Femur (tissue), 1 donor: Measurements from ENCODE around the gene NAP1L2.
A peak's percentile ranks its signal among the peaks of the same experiment; 100 is the strongest.
"Not testable (repeated sequence)": the region's sequence is repeated elsewhere in the genome, so short reads cannot be mapped to it uniquely, and the experiment has no call there.

Experiments used
- DNase-seq: peaks from one replicate; pipeline ENCODE4 v3.0.0-alpha.2; 2017

The NAP1L2 gene, protein sequence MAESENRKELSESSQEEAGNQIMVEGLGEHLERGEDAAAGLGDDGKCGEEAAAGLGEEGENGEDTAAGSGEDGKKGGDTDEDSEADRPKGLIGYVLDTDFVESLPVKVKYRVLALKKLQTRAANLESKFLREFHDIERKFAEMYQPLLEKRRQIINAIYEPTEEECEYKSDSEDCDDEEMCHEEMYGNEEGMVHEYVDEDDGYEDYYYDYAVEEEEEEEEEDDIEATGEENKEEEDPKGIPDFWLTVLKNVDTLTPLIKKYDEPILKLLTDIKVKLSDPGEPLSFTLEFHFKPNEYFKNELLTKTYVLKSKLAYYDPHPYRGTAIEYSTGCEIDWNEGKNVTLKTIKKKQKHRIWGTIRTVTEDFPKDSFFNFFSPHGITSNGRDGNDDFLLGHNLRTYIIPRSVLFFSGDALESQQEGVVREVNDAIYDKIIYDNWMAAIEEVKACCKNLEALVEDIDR

DNA sequence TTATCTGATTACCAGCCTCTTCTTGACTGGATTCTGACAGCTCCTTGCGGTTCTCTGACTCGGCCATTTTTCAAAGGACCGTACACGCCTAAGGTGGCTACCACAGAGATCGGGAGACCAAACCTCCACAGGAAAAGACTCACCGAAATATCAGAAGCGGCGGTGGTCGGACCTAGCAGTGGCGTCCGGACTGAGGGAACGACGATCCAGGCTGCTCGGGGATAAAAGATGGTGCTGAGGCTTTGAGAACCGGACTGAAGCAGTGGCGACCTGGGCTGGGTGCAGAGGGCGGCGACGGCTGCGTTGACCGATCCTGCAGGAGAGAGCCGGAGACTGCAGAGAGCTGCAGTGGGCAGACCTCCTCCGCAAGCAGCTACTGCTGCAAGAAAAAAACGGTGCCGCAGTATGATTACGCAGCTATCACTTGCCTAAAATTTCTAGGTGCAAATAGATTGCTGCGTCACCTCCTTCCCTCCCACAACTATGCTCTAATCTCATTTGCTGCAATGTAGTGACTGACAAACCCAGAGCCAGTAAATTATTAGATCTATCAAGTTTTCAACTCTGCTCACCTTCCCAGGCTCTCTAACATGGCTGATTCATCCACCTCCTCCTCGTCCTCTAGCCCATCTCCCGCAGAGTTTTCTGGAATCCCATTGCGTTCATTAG lies at the start of gene NAP1L2:
Gene NAP1L2 (minus strand): TSS at position 426 of the 669 bp plus-strand sequence. CDS start 359 bp downstream, at position 67.
- DNase-seq, result peak; percentile 32

DNA sequence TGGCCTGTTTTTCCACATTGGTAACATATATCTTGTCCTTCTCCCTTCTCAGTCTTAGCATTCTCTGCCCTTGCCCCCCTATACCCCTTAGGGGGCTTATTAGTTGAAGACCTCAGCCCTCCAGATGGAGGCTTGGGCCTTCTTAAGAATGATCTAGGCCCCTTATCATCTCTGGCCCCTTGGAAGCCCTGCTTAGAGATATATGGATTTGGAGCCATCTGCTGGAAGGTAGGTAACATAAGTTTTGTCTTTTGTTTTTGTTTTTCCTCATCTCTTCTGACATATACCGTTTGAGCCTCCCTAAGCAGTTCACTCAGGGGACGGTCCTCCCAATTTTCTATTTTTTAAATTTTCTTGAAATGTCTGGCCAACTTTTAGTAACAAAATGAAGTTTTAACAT lies 48.3 kb upstream of the NAP1L2 start:
- no peak for DNase-seq

DNA sequence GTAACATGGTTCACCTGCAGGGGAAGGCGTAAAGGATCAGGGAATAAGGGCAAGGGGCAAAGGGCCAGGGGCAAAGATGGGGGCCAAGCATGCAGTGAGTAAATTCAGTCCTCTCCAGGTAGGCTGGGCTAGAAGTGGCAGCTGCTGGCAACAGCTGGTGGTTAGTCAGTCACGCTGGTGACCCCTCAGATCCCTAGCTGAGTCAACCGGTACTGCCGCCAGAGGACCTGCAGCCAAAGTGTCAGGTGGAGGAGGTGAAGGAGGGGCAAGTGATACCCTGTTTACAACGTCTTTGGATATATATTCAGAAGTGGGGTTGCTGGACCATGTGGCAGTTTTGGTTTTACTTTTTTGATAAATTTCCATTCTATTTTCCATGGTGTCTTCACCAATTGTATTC lies 24.6 kb upstream of the NAP1L2 start:
- no peak for DNase-seq

GRCh38 chrX:73217621-73218020 lies 3.0 kb upstream of the NAP1L2 start:
- no peak for DNase-seq

DNA sequence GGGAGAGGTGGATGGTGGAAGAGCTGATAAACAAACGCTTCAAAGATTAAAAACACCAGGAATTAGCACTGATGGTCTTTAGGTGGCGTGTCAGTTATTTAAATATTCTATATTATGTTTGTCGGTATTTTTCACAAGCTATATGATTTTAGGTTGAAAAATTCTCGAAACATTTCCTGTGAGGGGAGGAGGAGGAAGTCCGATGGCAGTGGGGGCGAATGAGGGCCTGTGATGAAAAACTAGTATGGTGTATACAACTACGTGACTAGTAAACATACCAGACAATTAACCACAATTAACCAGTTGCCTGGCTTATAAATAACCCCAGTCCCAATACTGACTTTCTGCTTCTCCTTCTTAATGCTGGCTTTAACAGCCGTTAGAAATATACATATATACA lies 595 bp upstream of the NAP1L2 start:
- DNase-seq, result no peak

DNA sequence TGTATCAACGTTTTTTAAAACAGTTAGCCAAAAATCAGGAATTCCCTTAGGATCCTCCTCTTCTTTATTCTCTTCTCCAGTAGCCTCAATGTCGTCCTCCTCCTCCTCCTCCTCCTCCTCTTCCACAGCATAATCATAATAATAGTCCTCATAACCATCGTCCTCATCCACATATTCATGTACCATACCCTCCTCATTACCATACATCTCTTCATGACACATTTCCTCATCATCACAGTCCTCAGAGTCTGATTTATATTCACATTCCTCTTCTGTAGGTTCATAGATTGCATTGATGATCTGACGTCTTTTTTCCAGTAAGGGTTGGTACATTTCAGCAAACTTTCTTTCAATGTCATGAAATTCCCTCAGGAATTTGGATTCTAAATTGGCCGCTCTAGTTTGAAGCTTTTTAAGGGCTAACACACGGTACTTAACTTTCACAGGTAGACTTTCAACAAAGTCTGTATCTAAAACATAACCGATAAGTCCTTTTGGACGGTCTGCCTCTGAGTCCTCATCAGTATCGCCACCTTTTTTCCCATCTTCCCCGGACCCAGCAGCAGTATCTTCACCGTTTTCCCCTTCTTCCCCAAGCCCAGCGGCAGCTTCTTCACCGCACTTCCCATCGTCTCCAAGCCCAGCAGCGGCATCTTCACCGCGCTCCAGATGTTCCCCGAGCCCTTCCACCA lies 771 bp downstream of the NAP1L2 start:
- peak; percentile 19 for DNase-seq

DNA sequence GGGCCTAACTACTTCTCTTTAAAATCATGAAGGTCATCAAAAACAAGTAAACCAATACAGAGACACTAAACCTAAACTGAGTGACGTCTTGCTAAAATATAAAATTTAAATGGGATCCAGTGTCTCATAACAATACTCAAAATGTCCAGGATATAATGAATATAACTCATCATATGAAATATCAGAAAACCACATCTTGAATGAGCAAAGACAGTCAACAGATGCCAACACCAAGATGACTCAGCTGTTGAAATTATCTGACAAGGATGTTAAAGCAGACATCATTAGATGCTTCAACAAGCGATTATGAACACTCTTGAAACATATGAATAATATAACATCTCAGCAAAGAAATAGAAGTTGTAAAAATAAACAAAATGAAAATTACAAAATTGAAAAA lies 8.3 kb downstream of the NAP1L2 start:
- no peak for DNase-seq

DNA sequence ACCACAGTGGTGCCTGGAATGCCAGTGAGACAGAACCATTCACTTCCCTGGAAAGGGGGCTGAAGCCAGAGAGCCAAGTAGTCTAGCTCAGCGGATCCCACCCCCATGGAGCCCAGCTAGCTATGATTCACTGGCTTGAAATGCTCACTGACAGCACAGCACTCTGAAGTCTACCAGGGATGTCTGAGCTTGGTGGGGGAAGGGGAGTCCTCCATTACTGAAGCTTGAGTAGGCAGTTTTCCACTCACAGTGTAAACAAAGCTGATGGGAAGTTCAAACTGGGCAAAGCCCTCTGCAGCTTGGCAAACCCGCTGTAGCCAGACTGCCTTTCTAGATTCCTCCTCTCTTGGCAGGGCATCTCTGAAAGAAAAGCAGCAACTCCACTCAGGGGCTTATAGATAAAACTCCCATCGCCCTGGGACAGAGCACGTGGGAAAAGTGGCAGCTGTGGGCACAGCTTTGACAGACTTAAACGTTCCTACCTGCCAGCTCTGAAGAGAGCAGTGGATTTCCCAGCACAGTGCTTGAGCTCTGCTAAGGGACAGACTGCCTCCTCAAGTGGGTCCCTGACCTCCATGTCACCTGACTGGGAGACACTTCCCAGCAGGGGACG lies 32.0 kb downstream of the NAP1L2 start:
- no peak for DNase-seq

GRCh38 chrX:73168945-73169344 lies 45.7 kb downstream of the NAP1L2 start:
- not testable (repeated sequence) for DNase-seq
